Psoas muscle (tissue), 8 donors: ENCODE data around the gene ZNF518B. TPM values are rescaled to one million over a fixed set of nuclear protein-coding genes. Genes with fewer than 3 reads are reported as not detected.

Source experiments
- ATAC-seq, 4 donors: fragments of 200-7000 bp; cut with Tn5 transposase; one replicate each; pipeline ENCODE4 v1.9.1; 2020; ENCODE audit warnings: moderate library complexity in 3 of 4, mild to moderate bottlenecking in 2 of 4
- DNase-seq, 2 donors: peaks; one replicate each; pipeline ENCODE4 v3.0.0-alpha.2; 2020
- H3K27ac ChIP-seq: fragments of 200-600 bp; one replicate; pipeline ENCODE4 v1.8.0; 2022
- H3K27me3 ChIP-seq, 3 donors: fragments of 200-600 bp in 1 of 3; one replicate each; pipeline versions ENCODE4 v1.6.1 to v1.8.0; 2013 to 2022; ENCODE audit warnings: low read length in 2 of 3, mild to moderate bottlenecking in 2 of 3, moderate library complexity in 1 of 3; ENCODE audit not compliant: insufficient read depth in 3 of 3
- H3K36me3 ChIP-seq, 2 donors: fragments of 200-600 bp in 1 of 2; one replicate each; pipeline versions ENCODE4 v1.6.1 to v1.8.0; 2013 to 2022; ENCODE audit warnings: low read depth in 1 of 2, mild to moderate bottlenecking in 1 of 2, moderate library complexity in 1 of 2; ENCODE audit not compliant: insufficient read depth in 1 of 2
- H3K4me1 ChIP-seq: fragments of 200-600 bp; one replicate; pipeline ENCODE4 v1.8.0; 2022
- H3K4me3 ChIP-seq: fragments of 200-600 bp; one replicate; pipeline ENCODE4 v1.8.0; 2022; ENCODE audit warnings: mild to moderate bottlenecking
- H3K9me3 ChIP-seq: fragments of 200-600 bp; one replicate; pipeline ENCODE4 v1.8.0; 2022
- CTCF ChIP-seq: fragments of 200-600 bp; IDR thresholded peaks from one replicate; pipeline ENCODE4 v1.8.0; 2022; ENCODE audit warnings: antibody characterized with exemption
- WGBS, 3 donors: extraction: QIAGEN DNeasy Blood & Tissue Kit; methylation state at CpG; one replicate each; pipeline versions ENCODE4 v1.1.6 to v1.1.7; 2013; 5-methylcytosine and 5-hydroxymethylcytosine counted together
- intact Hi-C, 2 donors: fragments of 100-400 bp; cut with DNase I; formaldehyde crosslinking; loops; one replicate each; pipeline versions ENCODE4 v1.11.0 to v1.14.2; 2022
- polyA plus RNA-seq, 3 donors: library from polyadenylated mRNA; stranded (reverse); fragments of 200-250 nt; gene quantifications; one replicate each; pipeline ENCODE4 v1.2.3, GENCODE V29; 2013
- total RNA-seq, 4 donors: library from RNA; stranded (reverse); fragmentation: NEBNext Ultra II Directional in 2 of 4; extraction: Animal tissue kit (Norgen Biotek cat#: 25700) in 2 of 4; gene quantifications; one replicate each; pipeline versions ENCODE4 v1.2.1 to v1.2.4, GENCODE V29; 2021 to 2023
- donor health status: healthy with polysubstance abuse.
- donor health status: DM: no; HTN: no; CAD: no; lungs with moderate emphysema.
- donor health status: Bipolar disorder and iron deficiency.
- donor health status: healthy.
- donor health status: DM: yes; HTN: yes; CAD: no.
- donor health status: DM: no; HTN: no; CAD: no.
- donor health status: DM: no; HTN: no; CAD: no.
- donor health status: DM: yes; HTN: yes; CAD: no.

The ZNF518B gene
- total and polyA plus RNA-seq, 7 donors = 4.5 to 17.3 (median 16.3) TPM

- intact Hi-C loops = loop anchor here in 1 of 2 donors (5.0 kb wide), 1 partner anchor 87 kb away; no protein-coding TSS in a partner anchor
- no peaks in the 10 kb centered on the region for H3K9me3 ChIP-seq
- H3K27me3 ChIP-seq = peaks cover 0 to 43% (median 12%) of the 10 kb centered on the region in 3 donors
- TF ChIP-seq CTCF = no peak
- ATAC-seq = no peak
- H3K4me1 ChIP-seq = peaks cover 4% of the 10 kb centered on the region
- WGBS, 3 donors = 76 to 88% (median 86%) methylated on average over 10 to 11 of the region's 11 CpGs
- no peak overlapping the region for H3K27ac ChIP-seq
- H3K4me3 ChIP-seq = no peak overlapping the region
- H3K36me3 ChIP-seq = no peaks in the 10 kb centered on the region
- no peak for DNase-seq
Measured at GRCh38 chr4:10460313-10461047, 3.3 kb upstream of the ZNF518B start.

GRCh38 chr4:10459305-10459704, 2.1 kb upstream of the ZNF518B start:
- H3K36me3 ChIP-seq = peaks cover 0 to 3% of the 10 kb centered on the region in 2 donors
- peaks cover 0 to 37% (median 12%) of the 10 kb centered on the region in 3 donors for H3K27me3 ChIP-seq
- H3K27ac ChIP-seq = no peak overlapping the region
- DNase-seq = no peak
- intact Hi-C loops = no loop called here
- no peaks in the 10 kb centered on the region for H3K9me3 ChIP-seq
- no peak for ATAC-seq
- no peak overlapping the region for H3K4me3 ChIP-seq
- WGBS, 3 donors = 81 to 86% (median 85%) methylated on average over 8 of the region's 8 CpGs
- H3K4me1 ChIP-seq = peaks cover 4% of the 10 kb centered on the region
- TF ChIP-seq CTCF = no peak

- whole genome bisulfite sequencing, 3 donors = 56 to 66% (median 65%) methylated on average over 13 of the region's 13 CpGs
- Histone ChIP-seq H3K27me3 (peaks cover 0 to 26% (median 12%) of the 10 kb centered on the region in 3 donors), H3K9me3 (no peaks in the 10 kb centered on the region), H3K27ac (no peak overlapping the region), H3K4me1 (peaks cover 4% of the 10 kb centered on the region), H3K4me3 (peak overlapping the region; percentile 74), H3K36me3 (peaks cover 3 to 14% of the 10 kb centered on the region in 2 donors)
- TF ChIP-seq CTCF = no peak
- DNase-seq (no peak), ATAC-seq (no peak)
- intact Hi-C loops = no loop called here
Measured at GRCh38 chr4:10458177-10458576, 951 bp upstream of the ZNF518B start.

- Histone ChIP-seq H3K4me1 (peaks cover 4% of the 10 kb centered on the region), H3K27ac (peak overlapping the region; percentile 61), H3K4me3 (peak overlapping the region; percentile 74), H3K9me3 (no peaks in the 10 kb centered on the region), H3K36me3 (peaks cover 3 to 29% of the 10 kb centered on the region in 2 donors), H3K27me3 (peaks cover 0 to 12% (median 4%) of the 10 kb centered on the region in 3 donors)
- DNase-seq (peak; percentile 55 to 70), ATAC-seq (peak; percentile 50 to 62 (median 51))
- no peak for TF ChIP-seq CTCF
- intact Hi-C loops = no loop called here
- 3% methylated on average over 55 to 96 of the region's 96 CpGs for WGBS, 3 donors
Measured at GRCh38 chr4:10456595-10457254, 501 bp downstream of the ZNF518B start.
